B cell (primary cell): ENCODE data around the gene LMNTD2. TPM values are rescaled to one million over a fixed set of nuclear protein-coding genes. Genes with fewer than 3 reads are reported as not detected.

Experiments used
- ATAC-seq: fragments of 200-7000 bp; cut with Tn5 transposase; one replicate; pipeline ENCODE4 v1.10.0; 2021; ENCODE audit warnings: low read depth, mild to moderate bottlenecking, moderate number of reproducible peaks, moderate library complexity
- CTCF ChIA-PET: fragments of 350-600 bp; sonication (Branson Sonifier 250); formaldehyde crosslinking; loops from one replicate; lab custom pipeline; 2021; ENCODE audit warnings: antibody characterized with exemption, inconsistent platforms; lab: Charles Lee
- POLR2A ChIA-PET: fragments of 350-600 bp; sonication (Branson Sonifier 250); formaldehyde crosslinking; loops from one replicate; lab custom pipeline; 2021; ENCODE audit warnings: antibody characterized with exemption; lab: Charles Lee
- DNase-seq: peaks from one replicate; pipeline ENCODE4 v3.0.0; 2013
- H2AFZ ChIP-seq: 2 replicates; pipeline ENCODE4 v1.6.1; 2012; ENCODE audit warnings: mild to moderate bottlenecking, low read depth, low read length; ENCODE audit not compliant: insufficient read depth, poor library complexity, severe bottlenecking
- H3K27ac ChIP-seq, 2 donors: 1 replicate in 1 of 2; 2 replicates in 1 of 2; pipeline ENCODE4 v1.5.1; 2012 to 2013; ENCODE audit warnings: low read length in 2 of 2, mild to moderate bottlenecking in 2 of 2, moderate library complexity in 1 of 2
- H3K27me3 ChIP-seq, 4 experiments: fragments of 200-600 bp in 1 of 4; sonication (generic) in 1 of 4; replicated peaks in 1 of 4; 1 replicate in 2 of 4; 2 replicates in 2 of 4; pipeline versions ENCODE4 v1.6.1 to v1.7.0; 2013 to 2016; ENCODE audit warnings: low read length in 3 of 4, mild to moderate bottlenecking in 2 of 4, mixed read lengths in 1 of 4, moderate library complexity in 1 of 4; ENCODE audit not compliant: insufficient read depth in 4 of 4, control insufficient read depth in 3 of 4; ENCODE audit errors: control extremely low read depth in 1 of 4
- H3K36me3 ChIP-seq, 2 experiments: replicated peaks in 1 of 2; 1 replicate in 1 of 2; 2 replicates in 1 of 2; pipeline versions ENCODE4 v1.6.1 to v1.7.1; 2013; ENCODE audit warnings: low read length in 1 of 2; ENCODE audit not compliant: insufficient read depth in 2 of 2, control insufficient read depth in 1 of 2; ENCODE audit errors: control extremely low read depth in 1 of 2, extremely low read depth in 1 of 2
- H3K4me1 ChIP-seq, 2 donors: fragments of 200-600 bp in 1 of 2; sonication (generic) in 1 of 2; 1 replicate in 1 of 2; 2 replicates in 1 of 2; pipeline versions ENCODE4 v1.5.1 to v1.6.1; 2013 to 2017; ENCODE audit warnings: low read length in 2 of 2; ENCODE audit not compliant: control insufficient read depth in 2 of 2, insufficient read depth in 2 of 2
- H3K4me2 ChIP-seq: replicated peaks from 2 replicates; pipeline ENCODE3; 2012; ENCODE audit warnings: mild to moderate bottlenecking, low read depth, low read length; ENCODE audit not compliant: poor library complexity, severe bottlenecking
- H3K4me3 ChIP-seq, 5 experiments: fragments of 200-600 bp in 1 of 5; sonication (generic) in 1 of 5; 1 replicate in 3 of 5; 2 replicates in 2 of 5; pipeline versions ENCODE4 v1.5.1 to v1.7.0; 2011 to 2016; ENCODE audit warnings: low read length in 4 of 5, mild to moderate bottlenecking in 4 of 5, low read depth in 2 of 5, control low read depth in 1 of 5, moderate library complexity in 1 of 5; ENCODE audit not compliant: insufficient read depth in 1 of 5; ENCODE audit errors: control extremely low read depth in 1 of 5, extremely low read depth in 1 of 5
- H3K79me2 ChIP-seq: fragments of 200-600 bp; sonication (generic); one replicate; pipeline ENCODE4 v1.6.0; 2016; ENCODE audit warnings: low read length; ENCODE audit not compliant: control insufficient read depth, insufficient read depth
- H3K9ac ChIP-seq: fragments of 200-600 bp; sonication (generic); 2 replicates; pipeline ENCODE4 v1.6.1; 2017; ENCODE audit warnings: mild to moderate bottlenecking, low read length, moderate library complexity
- H3K9me3 ChIP-seq, 3 donors: one replicate each; pipeline versions ENCODE4 v1.6.1 to v1.7.1; 2013; ENCODE audit warnings: low read length in 2 of 3; ENCODE audit not compliant: control insufficient read depth in 2 of 3, insufficient read depth in 1 of 3; ENCODE audit errors: control extremely low read depth in 1 of 3
- H4K20me1 ChIP-seq: 2 replicates; pipeline ENCODE4 v1.6.0; 2012; ENCODE audit warnings: mild to moderate bottlenecking, low read length; ENCODE audit not compliant: insufficient read depth, control insufficient read depth, poor library complexity, severe bottlenecking
- H3K27ac Mint-ChIP-seq: one replicate; pipeline ENCODE4 v1.8.0; 2021; ENCODE audit warnings: mixed read lengths
- H3K27me3 Mint-ChIP-seq: one replicate; pipeline ENCODE4 v1.8.0; 2021; ENCODE audit warnings: mixed read lengths
- H3K4me1 Mint-ChIP-seq: one replicate; pipeline ENCODE4 v1.8.0; 2021; ENCODE audit warnings: mixed read lengths
- H3K4me3 Mint-ChIP-seq: one replicate; pipeline ENCODE4 v1.8.0; 2021; ENCODE audit warnings: mixed read lengths
- H3K9me3 Mint-ChIP-seq: one replicate; pipeline ENCODE4 v1.8.0; 2022; ENCODE audit warnings: mixed read lengths; ENCODE audit not compliant: insufficient read depth
- EZH2 ChIP-seq: IDR thresholded peaks from 2 replicates; pipeline ENCODE4 v1.6.1; 2012; ENCODE audit warnings: borderline replicate concordance, low read depth, mild to moderate bottlenecking, moderate library complexity, low read length; ENCODE audit not compliant: insufficient read depth, poor library complexity, severe bottlenecking
- WGBS: methylation state at CpG from one replicate; pipeline ENCODE4 v1.1.5; 2013; ENCODE audit warnings: missing lambda C conversion rate; ENCODE audit not compliant: insufficient coverage; 5-methylcytosine and 5-hydroxymethylcytosine counted together
- intact Hi-C: fragments of 100-400 bp; cut with micrococcal nuclease; formaldehyde crosslinking; loops from one replicate; pipeline ENCODE4 v1.10.0; 2022
- polyA plus RNA-seq: library from polyadenylated mRNA; depleted of rRNA; stranded (reverse); fragments of >200 nt; gene quantifications from 2 replicates; pipeline ENCODE4 v1.2.3, GENCODE V29; 2012
- total RNA-seq, 2 donors: library from RNA; stranded (reverse); fragments of 120-200 nt in 1 of 2; gene quantifications; 1 replicate in 1 of 2; 2 replicates in 1 of 2; pipeline versions ENCODE4 v1.2.3 to v1.2.4, GENCODE V29; 2013 to 2022
- TF ChIP-seq, protein P1 (sequence below): fragments of 200-600 bp; IDR thresholded peaks from one replicate; pipeline ENCODE4 v1.8.0; 2022; ENCODE audit warnings: antibody characterized with exemption, mild to moderate bottlenecking

LMNTD2 gene
- total and polyA plus RNA-seq, 2 donors (not counting 1 experiment from before 2014, with no cell fraction given) = 21.4 to 29.6 TPM

DNA sequence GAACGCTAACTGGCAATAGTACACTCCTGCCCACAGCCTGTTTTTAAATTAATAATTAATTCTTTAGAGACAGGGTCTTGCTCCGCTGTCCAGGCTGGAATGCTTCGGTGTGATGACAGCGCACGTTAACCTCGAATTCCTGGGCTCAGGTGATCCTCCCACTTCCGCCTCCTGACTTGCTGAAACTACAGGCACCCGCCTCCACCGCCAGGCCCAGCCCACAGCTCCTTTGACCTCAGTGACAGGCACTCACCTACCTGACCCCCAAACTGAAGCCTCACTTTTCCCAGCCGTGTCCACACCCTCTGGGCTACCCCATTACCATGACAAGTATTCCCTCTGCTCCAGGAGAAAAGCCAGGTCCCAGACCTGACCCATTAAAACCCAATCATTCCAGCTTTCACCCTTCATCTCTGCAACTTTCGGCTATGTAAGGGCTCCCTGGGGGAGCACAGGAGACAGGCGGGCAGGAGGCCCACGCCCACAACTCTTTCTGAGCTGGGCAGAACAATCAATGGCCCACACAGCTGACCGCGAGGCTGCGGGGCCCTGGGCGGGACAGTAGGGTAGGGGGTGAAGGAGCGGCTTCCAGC, 730 bp downstream of the LMNTD2 start:
- H3K36me3 ChIP-seq = no peaks in the 10 kb centered on the region
- H3K27ac ChIP-seq = peak overlapping the region; percentile 75 to 89
- POLR2A ChIA-PET = interaction anchor here (0.6 to 1.2 kb wide), 4 partner anchors 16 to 55 kb away, joined by 3 to 6 read pairs (median 4); partner anchors contain the start of genes LRRC56 and PHRF1
- intact Hi-C loops = loop anchor here (1.0 to 5.0 kb wide), 6 partner anchors 8 to 187 kb away; partner anchors contain the start of genes LRRC56, RNH1 and TALDO1
- peaks cover 31% of the 10 kb centered on the region for H4K20me1 ChIP-seq
- 82% methylated on average over 16 of the region's 18 CpGs for WGBS
- Mint-ChIP-seq H3K4me1 (peaks cover 17% of the 10 kb centered on the region), H3K4me3 (peak overlapping the region; percentile 83), H3K9me3 (no peaks in the 10 kb centered on the region), H3K27me3 (no peaks in the 10 kb centered on the region), H3K27ac (peak overlapping the region; percentile 83)
- H3K9me3 ChIP-seq = no peaks in the 10 kb centered on the region
- H3K27me3 ChIP-seq = peaks cover 0 to 8% (median 2%) of the 10 kb centered on the region in 4 experiments
- peak overlapping the region in 4 of 5 experiments; percentile 64 to 69 (median 67) for H3K4me3 ChIP-seq
- H3K4me1 ChIP-seq = peaks cover 14 to 29% of the 10 kb centered on the region in 2 donors
- peak overlapping the region; percentile 65 for H3K9ac ChIP-seq
- TF ChIP-seq EZH2 = no peak
- TF ChIP-seq, protein P1, sequence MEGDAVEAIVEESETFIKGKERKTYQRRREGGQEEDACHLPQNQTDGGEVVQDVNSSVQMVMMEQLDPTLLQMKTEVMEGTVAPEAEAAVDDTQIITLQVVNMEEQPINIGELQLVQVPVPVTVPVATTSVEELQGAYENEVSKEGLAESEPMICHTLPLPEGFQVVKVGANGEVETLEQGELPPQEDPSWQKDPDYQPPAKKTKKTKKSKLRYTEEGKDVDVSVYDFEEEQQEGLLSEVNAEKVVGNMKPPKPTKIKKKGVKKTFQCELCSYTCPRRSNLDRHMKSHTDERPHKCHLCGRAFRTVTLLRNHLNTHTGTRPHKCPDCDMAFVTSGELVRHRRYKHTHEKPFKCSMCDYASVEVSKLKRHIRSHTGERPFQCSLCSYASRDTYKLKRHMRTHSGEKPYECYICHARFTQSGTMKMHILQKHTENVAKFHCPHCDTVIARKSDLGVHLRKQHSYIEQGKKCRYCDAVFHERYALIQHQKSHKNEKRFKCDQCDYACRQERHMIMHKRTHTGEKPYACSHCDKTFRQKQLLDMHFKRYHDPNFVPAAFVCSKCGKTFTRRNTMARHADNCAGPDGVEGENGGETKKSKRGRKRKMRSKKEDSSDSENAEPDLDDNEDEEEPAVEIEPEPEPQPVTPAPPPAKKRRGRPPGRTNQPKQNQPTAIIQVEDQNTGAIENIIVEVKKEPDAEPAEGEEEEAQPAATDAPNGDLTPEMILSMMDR = no peak
- DNase-seq = no peak
- no peak for ATAC-seq
- peak overlapping the region; percentile 87 for H3K4me2 ChIP-seq
- H3K79me2 ChIP-seq = peaks cover 18% of the 10 kb centered on the region
- peak overlapping the region; percentile 83 for H2AFZ ChIP-seq
- CTCF ChIA-PET = interaction anchor here (0.9 to 1.4 kb wide), 3 partner anchors 16 to 166 kb away, joined by 3 to 6 read pairs (median 5); no protein-coding TSS in a partner anchor

DNA sequence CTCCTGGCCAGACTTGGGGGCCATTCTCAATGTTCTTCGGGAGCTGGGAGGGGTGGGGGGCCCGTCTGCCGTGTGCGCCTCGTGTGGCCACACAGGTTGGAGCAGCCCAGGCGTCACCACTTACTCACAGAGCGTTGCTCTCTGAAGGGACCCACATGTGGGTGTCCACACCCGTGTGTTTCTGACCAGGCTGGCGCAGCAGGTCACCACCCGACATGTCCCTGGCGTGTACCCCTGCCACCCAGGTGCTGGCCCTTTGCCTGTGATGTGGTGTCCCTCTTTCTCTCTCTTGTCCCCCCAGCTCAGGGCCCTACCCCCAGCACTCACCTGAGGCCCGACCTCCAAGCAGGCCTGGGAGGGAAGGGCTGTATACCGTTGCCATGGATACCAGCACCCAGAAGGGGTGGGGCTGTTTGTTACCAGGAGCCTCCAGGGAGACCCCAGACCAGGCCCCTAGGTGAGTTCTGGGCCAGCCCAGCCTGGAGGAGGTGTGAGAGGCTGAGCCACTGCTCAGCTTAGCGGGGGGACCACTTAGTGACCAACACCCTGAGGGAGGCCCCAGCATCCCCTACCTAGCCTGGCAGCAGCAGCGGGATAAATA, 1.4 kb downstream of the LMNTD2 start:
- POLR2A ChIA-PET = interaction anchor here (0.5 to 0.7 kb wide), 3 partner anchors 23 to 95 kb away, joined by 3 to 5 read pairs (median 3); partner anchors contain the start of gene HRAS
- WGBS = 87% methylated on average over 13 of the region's 15 CpGs
- no peak overlapping the region for H3K9ac ChIP-seq

More for the DNA sequence above, 1.4 kb downstream of the LMNTD2 start:
- no peak overlapping the region for H3K4me2 ChIP-seq
- no peaks in the 10 kb centered on the region for H3K27me3 Mint-ChIP-seq
- H3K9me3 ChIP-seq = no peaks in the 10 kb centered on the region
- H2AFZ ChIP-seq = no peak overlapping the region
- peak overlapping the region; percentile 15 for H3K27ac Mint-ChIP-seq
- intact Hi-C loops = no loop called here
- H3K4me1 Mint-ChIP-seq = peaks cover 19% of the 10 kb centered on the region
- no peaks in the 10 kb centered on the region for H3K36me3 ChIP-seq
- H3K4me3 ChIP-seq = no peak overlapping the region
- H3K27ac ChIP-seq = no peak overlapping the region
- H3K4me3 Mint-ChIP-seq = peak overlapping the region; percentile 47
- no peaks in the 10 kb centered on the region for H3K9me3 Mint-ChIP-seq
- peaks cover 18% of the 10 kb centered on the region for H3K79me2 ChIP-seq
- H3K27me3 ChIP-seq = peaks cover 0 to 8% (median 2%) of the 10 kb centered on the region in 4 experiments
- H3K4me1 ChIP-seq = peaks cover 21 to 36% of the 10 kb centered on the region in 2 donors
- TF ChIP-seq, protein P1 = no peak
- peaks cover 36% of the 10 kb centered on the region for H4K20me1 ChIP-seq
- no peak for ATAC-seq
- peak; percentile 41 for DNase-seq
- CTCF ChIA-PET = interaction anchor here (0.9 to 1.9 kb wide), 4 partner anchors 17 to 167 kb away, joined by 3 to 6 read pairs (median 4); no protein-coding TSS in a partner anchor
